ENCODE measurements around the gene IFT88. TPM values are rescaled to one million over a fixed set of nuclear protein-coding genes. Genes with fewer than 3 reads are reported as not detected.

The IFT88 gene
- total RNA-seq, 2 donors from 2014 or later: 10.8 to 22.0 TPM

GRCh38 chr13:20685092-20685491 is 118.1 kb downstream of the IFT88 start:
- no peak for TF ChIP-seq POLR2AphosphoS5 (IDR thresholded peaks at IDR 0.05)
- no peak for TF ChIP-seq POLR2A (IDR thresholded peaks at IDR 0.05)
- TF ChIP-seq CTCF (IDR thresholded peaks at IDR 0.05): no peak
- Histone ChIP-seq H3K27me3 (replicated peaks; ENCODE audit: insufficient read depth) (no peaks in the 10 kb centered on the region), H3K36me3 (no peaks in the 10 kb centered on the region), H3K4me3 (no peak overlapping the region), H3K4me1 (replicated peaks) (no peaks in the 10 kb centered on the region), H3K9me3 (no peaks in the 10 kb centered on the region), H3K27ac (no peak overlapping the region)
- DNase-seq (ENCODE audit: low spot score): no peak
- 49% methylated on average over 6 of the region's 6 CpGs for WGBS
- intact Hi-C loops (cut with DNase I): no loop called here

DNA sequence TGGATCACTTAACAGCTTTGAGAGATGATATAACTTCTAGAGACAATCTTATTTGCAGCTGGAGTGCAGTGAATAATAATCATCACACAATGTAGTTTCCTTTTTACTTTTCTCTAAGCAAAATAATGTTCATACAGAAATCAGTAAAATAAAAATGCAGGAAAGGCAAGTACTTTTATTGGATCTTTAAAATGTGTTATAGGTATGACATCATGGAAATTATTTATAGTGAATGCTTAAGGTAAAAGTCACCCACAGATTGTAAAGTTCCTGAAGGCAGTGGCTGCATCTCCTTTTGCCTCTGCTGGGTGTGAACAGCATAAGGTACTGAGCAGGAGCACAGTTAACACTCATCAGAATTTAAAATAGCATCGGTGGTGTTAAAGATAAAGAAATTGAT is 119.2 kb downstream of the IFT88 start:
- Histone ChIP-seq H3K36me3 (no peaks in the 10 kb centered on the region), H3K27me3 (replicated peaks; ENCODE audit: insufficient read depth) (no peaks in the 10 kb centered on the region), H3K27ac (no peak overlapping the region), H3K4me1 (replicated peaks) (no peaks in the 10 kb centered on the region), H3K9me3 (no peaks in the 10 kb centered on the region), H3K4me3 (no peak overlapping the region)
- TF ChIP-seq POLR2AphosphoS5 (IDR thresholded peaks at IDR 0.05) (no peak), CTCF (IDR thresholded peaks at IDR 0.05) (no peak), POLR2A (IDR thresholded peaks at IDR 0.05) (no peak)
- 88% methylated on average over 1 of the region's 1 CpG for WGBS
- no peak for DNase-seq (ENCODE audit: low spot score)
- intact Hi-C loops (cut with DNase I): no loop called here

DNA sequence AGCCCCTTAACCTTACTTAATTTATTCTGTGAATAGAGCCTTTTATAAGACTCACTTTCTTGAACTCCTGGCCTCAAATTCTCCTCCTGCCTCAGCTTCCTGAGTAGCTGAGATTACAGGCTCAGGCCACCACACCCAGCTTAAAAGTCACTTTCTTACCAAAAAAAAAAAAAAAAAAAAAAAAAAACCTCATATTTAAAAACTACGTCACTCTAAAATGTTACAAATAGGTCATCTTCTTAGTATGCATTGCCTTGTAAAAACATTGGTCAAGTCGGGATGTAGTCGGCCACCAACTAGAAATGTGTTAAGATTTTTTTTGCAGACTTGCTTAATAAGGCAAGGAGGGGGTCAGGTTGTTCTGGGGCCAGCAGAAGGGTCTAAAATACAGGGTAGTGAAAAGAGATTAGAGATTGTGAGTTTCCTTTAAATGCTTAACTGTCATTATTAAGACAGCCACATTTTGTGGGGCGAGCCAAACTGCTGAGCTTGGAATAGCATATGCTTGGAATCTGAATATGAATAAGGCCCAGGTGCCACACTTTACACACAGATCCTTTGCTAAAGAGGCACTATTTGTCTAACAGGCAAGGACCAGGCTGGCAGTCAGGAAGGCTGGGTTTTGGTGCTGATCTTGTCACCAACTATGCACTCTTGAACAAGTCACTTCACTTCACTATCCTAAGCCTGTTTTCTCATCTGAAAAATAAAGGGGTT is 120.1 kb downstream of the IFT88 start:
- 83% methylated on average over 4 of the region's 4 CpGs for WGBS
- Histone ChIP-seq H3K4me1 (replicated peaks) (no peaks in the 10 kb centered on the region), H3K9me3 (no peaks in the 10 kb centered on the region), H3K4me3 (no peak overlapping the region), H3K27me3 (replicated peaks; ENCODE audit: insufficient read depth) (no peaks in the 10 kb centered on the region), H3K27ac (no peak overlapping the region), H3K36me3 (no peaks in the 10 kb centered on the region)
- DNase-seq (ENCODE audit: low spot score): no peak
- intact Hi-C loops (cut with DNase I): no loop called here
- TF ChIP-seq POLR2A (IDR thresholded peaks at IDR 0.05): no peak
- no peak for TF ChIP-seq POLR2AphosphoS5 (IDR thresholded peaks at IDR 0.05)
- no peak for TF ChIP-seq CTCF (IDR thresholded peaks at IDR 0.05)

DNA sequence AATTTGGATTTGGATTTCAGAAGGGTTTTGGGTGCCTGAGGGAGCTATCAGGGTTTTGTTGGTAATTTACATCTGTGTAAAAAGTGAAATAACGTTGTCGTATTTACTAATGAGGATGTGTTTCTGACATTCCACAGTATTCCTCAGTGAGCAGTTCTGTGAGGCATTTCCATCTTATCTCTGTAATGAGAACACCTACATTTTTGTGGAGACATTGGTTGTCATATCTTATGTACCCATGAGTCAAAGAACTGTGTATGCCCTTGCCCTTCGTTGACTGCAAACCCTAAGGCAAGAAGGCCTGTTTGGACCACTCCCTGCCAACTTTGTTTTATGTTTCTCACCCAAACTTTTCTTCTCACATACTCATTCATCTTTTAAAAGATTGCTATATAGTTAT is 122.3 kb downstream of the IFT88 start:
- 97% methylated on average over 3 of the region's 3 CpGs for WGBS
- no peak overlapping the region for H3K4me3 ChIP-seq

More for the DNA sequence above, 122.3 kb downstream of the IFT88 start:
- no peak for DNase-seq (ENCODE audit: low spot score)
- intact Hi-C loops (cut with DNase I): no loop called here
- no peaks in the 10 kb centered on the region for H3K36me3 ChIP-seq
- no peaks in the 10 kb centered on the region for H3K9me3 ChIP-seq
- no peak for TF ChIP-seq POLR2AphosphoS5 (IDR thresholded peaks at IDR 0.05)
- TF ChIP-seq CTCF (IDR thresholded peaks at IDR 0.05): no peak
- TF ChIP-seq POLR2A (IDR thresholded peaks at IDR 0.05): no peak
- no peaks in the 10 kb centered on the region for H3K4me1 ChIP-seq (replicated peaks)
- no peaks in the 10 kb centered on the region for H3K27me3 ChIP-seq (replicated peaks; ENCODE audit: insufficient read depth)
- H3K27ac ChIP-seq: no peak overlapping the region
